ENCODE data around the gene ADH7.

ADH7 gene

GRCh38 chr4:99390055-99390454 lies 45.1 kb downstream of the ADH7 start:
- H3K27ac ChIP-seq (ENCODE audit: low read depth, low read length): no peak overlapping the region
- H3F3A ChIP-seq (ENCODE audit: control insufficient read depth, insufficient read depth): no peaks in the 10 kb centered on the region

GRCh38 chr4:99389606-99390005 lies 45.5 kb downstream of the ADH7 start:
- TF ChIP-seq, protein P1, sequence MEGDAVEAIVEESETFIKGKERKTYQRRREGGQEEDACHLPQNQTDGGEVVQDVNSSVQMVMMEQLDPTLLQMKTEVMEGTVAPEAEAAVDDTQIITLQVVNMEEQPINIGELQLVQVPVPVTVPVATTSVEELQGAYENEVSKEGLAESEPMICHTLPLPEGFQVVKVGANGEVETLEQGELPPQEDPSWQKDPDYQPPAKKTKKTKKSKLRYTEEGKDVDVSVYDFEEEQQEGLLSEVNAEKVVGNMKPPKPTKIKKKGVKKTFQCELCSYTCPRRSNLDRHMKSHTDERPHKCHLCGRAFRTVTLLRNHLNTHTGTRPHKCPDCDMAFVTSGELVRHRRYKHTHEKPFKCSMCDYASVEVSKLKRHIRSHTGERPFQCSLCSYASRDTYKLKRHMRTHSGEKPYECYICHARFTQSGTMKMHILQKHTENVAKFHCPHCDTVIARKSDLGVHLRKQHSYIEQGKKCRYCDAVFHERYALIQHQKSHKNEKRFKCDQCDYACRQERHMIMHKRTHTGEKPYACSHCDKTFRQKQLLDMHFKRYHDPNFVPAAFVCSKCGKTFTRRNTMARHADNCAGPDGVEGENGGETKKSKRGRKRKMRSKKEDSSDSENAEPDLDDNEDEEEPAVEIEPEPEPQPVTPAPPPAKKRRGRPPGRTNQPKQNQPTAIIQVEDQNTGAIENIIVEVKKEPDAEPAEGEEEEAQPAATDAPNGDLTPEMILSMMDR (IDR thresholded peaks at IDR 0.05; ENCODE audit: low read depth, low read length, poor library complexity, severe bottlenecking): no peak
- no peak for TF ChIP-seq EZH2phosphoT487 (IDR thresholded peaks at IDR 0.05; ENCODE audit: borderline replicate concordance, low read length)
- Histone ChIP-seq H3K4me3 (ENCODE audit: low read length) (no peak overlapping the region), H3K4me2 (ENCODE audit: low read length) (no peak overlapping the region), H3K4me1 (ENCODE audit: control insufficient read depth, low read length) (no peaks in the 10 kb centered on the region), H3K27me3 (ENCODE audit: control insufficient read depth, low read length) (0 out of 2 replicates have a peak, but pooled peaks cover 3% of the 10 kb centered on the region), H3K27ac (ENCODE audit: low read depth, low read length) (no peak overlapping the region), H3F3A (ENCODE audit: control insufficient read depth, insufficient read depth) (no peaks in the 10 kb centered on the region), H3K36me3 (ENCODE audit: control insufficient read depth, low read length) (no peaks in the 10 kb centered on the region), H3K79me2 (ENCODE audit: control insufficient read depth, low read length) (no peaks in the 10 kb centered on the region), H3K9me2 (replicated peaks; ENCODE audit: control insufficient read depth, low read length) (no peaks in the 10 kb centered on the region), H4K20me1 (ENCODE audit: control insufficient read depth, insufficient read depth, low read depth, low read length) (no peaks in the 10 kb centered on the region), H3K9me3 (ENCODE audit: control insufficient read depth, insufficient read depth, low read length) (no peaks in the 10 kb centered on the region)

More at GRCh38 chr4:99390055-99390454, 45.1 kb downstream of the ADH7 start:
- Histone ChIP-seq H3K36me3 (ENCODE audit: control insufficient read depth, low read length) (no peaks in the 10 kb centered on the region), H3K9me3 (ENCODE audit: control insufficient read depth, insufficient read depth, low read length) (no peaks in the 10 kb centered on the region), H3K9me2 (replicated peaks; ENCODE audit: control insufficient read depth, low read length) (no peaks in the 10 kb centered on the region), H4K20me1 (ENCODE audit: control insufficient read depth, insufficient read depth, low read depth, low read length) (no peaks in the 10 kb centered on the region), H3K79me2 (ENCODE audit: control insufficient read depth, low read length) (no peaks in the 10 kb centered on the region), H3K27me3 (ENCODE audit: control insufficient read depth, low read length) (0 out of 2 replicates have a peak, but pooled peaks cover 3% of the 10 kb centered on the region), H3K4me1 (ENCODE audit: control insufficient read depth, low read length) (no peaks in the 10 kb centered on the region), H3K4me3 (ENCODE audit: low read length) (no peak overlapping the region), H3K4me2 (ENCODE audit: low read length) (no peak overlapping the region)
- no peak for TF ChIP-seq EZH2phosphoT487 (IDR thresholded peaks at IDR 0.05; ENCODE audit: borderline replicate concordance, low read length)
- TF ChIP-seq, protein P1 (IDR thresholded peaks at IDR 0.05; ENCODE audit: low read depth, low read length, poor library complexity, severe bottlenecking): no peak

DNA sequence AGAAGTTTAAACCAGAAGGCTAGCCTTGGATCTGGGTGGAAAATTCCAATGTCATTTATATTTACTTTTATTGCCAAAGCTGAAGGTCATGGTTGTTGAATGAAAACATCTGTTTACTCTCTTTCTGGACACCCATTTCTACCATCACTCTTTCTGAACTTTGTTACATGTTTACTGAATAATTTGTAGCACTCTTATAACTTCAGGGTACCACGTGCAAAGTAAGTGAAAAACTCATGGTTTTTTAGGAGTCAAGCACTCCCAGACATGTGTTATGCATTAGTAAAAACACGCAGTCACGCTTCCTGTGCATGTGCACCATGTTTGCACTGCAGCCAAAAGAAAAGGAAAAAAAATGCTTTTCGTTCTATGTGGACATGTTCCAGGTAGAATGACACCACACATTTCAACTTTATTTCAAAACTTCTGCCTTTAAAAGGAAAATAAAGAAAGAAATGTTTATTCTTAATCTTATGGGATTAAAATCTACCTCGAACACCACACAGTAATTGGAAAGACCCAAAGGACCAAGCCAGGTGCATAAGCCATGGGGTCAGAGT lies 51.2 kb downstream of the ADH7 start:
- no peak overlapping the region for H3K27ac ChIP-seq (ENCODE audit: low read depth, low read length)
- no peaks in the 10 kb centered on the region for H3K36me3 ChIP-seq (ENCODE audit: control insufficient read depth, low read length)
- no peak for TF ChIP-seq EZH2phosphoT487 (IDR thresholded peaks at IDR 0.05; ENCODE audit: borderline replicate concordance, low read length)
- no peaks in the 10 kb centered on the region for H4K20me1 ChIP-seq (ENCODE audit: control insufficient read depth, insufficient read depth, low read depth, low read length)
- H3K4me2 ChIP-seq (ENCODE audit: low read length): no peak overlapping the region
- H3K27me3 ChIP-seq (ENCODE audit: control insufficient read depth, low read length): 0 out of 2 replicates have a peak, but pooled peaks cover 3% of the 10 kb centered on the region
- no peak overlapping the region for H3K4me3 ChIP-seq (ENCODE audit: low read length)
- no peaks in the 10 kb centered on the region for H3K4me1 ChIP-seq (ENCODE audit: control insufficient read depth, low read length)
- H3K9me2 ChIP-seq (replicated peaks; ENCODE audit: control insufficient read depth, low read length): no peaks in the 10 kb centered on the region
- no peaks in the 10 kb centered on the region for H3F3A ChIP-seq (ENCODE audit: control insufficient read depth, insufficient read depth)
- no peaks in the 10 kb centered on the region for H3K79me2 ChIP-seq (ENCODE audit: control insufficient read depth, low read length)
- H3K9me3 ChIP-seq (ENCODE audit: control insufficient read depth, insufficient read depth, low read length): no peaks in the 10 kb centered on the region

GRCh38 chr4:99383399-99383798 lies 51.7 kb downstream of the ADH7 start:
- no peaks in the 10 kb centered on the region for H3F3A ChIP-seq (ENCODE audit: control insufficient read depth, insufficient read depth)
- H3K4me3 ChIP-seq (ENCODE audit: low read length): no peak overlapping the region
- no peaks in the 10 kb centered on the region for H3K9me3 ChIP-seq (ENCODE audit: control insufficient read depth, insufficient read depth, low read length)
- H3K27me3 ChIP-seq (ENCODE audit: control insufficient read depth, low read length): 0 out of 2 replicates have a peak, but pooled peaks cover 3% of the 10 kb centered on the region
- no peaks in the 10 kb centered on the region for H3K4me1 ChIP-seq (ENCODE audit: control insufficient read depth, low read length)
- H3K27ac ChIP-seq (ENCODE audit: low read depth, low read length): no peak overlapping the region
- no peaks in the 10 kb centered on the region for H4K20me1 ChIP-seq (ENCODE audit: control insufficient read depth, insufficient read depth, low read depth, low read length)
- TF ChIP-seq, protein P1 (IDR thresholded peaks at IDR 0.05; ENCODE audit: low read depth, low read length, poor library complexity, severe bottlenecking): no peak
- no peak for TF ChIP-seq EZH2phosphoT487 (IDR thresholded peaks at IDR 0.05; ENCODE audit: borderline replicate concordance, low read length)
- H3K9me2 ChIP-seq (replicated peaks; ENCODE audit: control insufficient read depth, low read length): no peaks in the 10 kb centered on the region
- no peaks in the 10 kb centered on the region for H3K36me3 ChIP-seq (ENCODE audit: control insufficient read depth, low read length)
- H3K79me2 ChIP-seq (ENCODE audit: control insufficient read depth, low read length): no peaks in the 10 kb centered on the region
- no peak overlapping the region for H3K4me2 ChIP-seq (ENCODE audit: low read length)
